ENCODE measurements around the gene ROPN1L. TPM values are rescaled to one million over a fixed set of nuclear protein-coding genes. Genes with fewer than 3 reads are reported as not detected.
A peak's percentile ranks its signal among the peaks of the same experiment; 100 is the strongest.

Gene ROPN1L
- total and polyA plus RNA-seq, 2 of the 4 experiments (the other 2 are of a cell fraction), result 0.34 to 0.36 TPM

- Histone ChIP-seq H2BK20ac (ENCODE audit: low read depth, low read length) (no peak overlapping the region), H2BK15ac (ENCODE audit: low read depth, low read length) (no peak overlapping the region), H3K36me3 (ENCODE audit: control insufficient read depth, insufficient read depth, low read length) (no peaks in the 10 kb centered on the region), H3K4me3 (ENCODE audit: insufficient read depth, low read depth, low read length) (no peak overlapping the region), H4K8ac (ENCODE audit: low read depth in 2 of 2, low read length in 2 of 2) (no peak overlapping the region), H4K20me1 (ENCODE audit: insufficient read depth, low read length) (no peaks in the 10 kb centered on the region), H3K9me3 (ENCODE audit: control insufficient read depth, insufficient read depth, low read length) (no peaks in the 10 kb centered on the region), H3K9me1 (ENCODE audit: insufficient read depth, low read length) (peaks cover 9% of the 10 kb centered on the region; the same call in 1 of the 2 replicates), H3K14ac (replicated peaks; ENCODE audit: low read depth, low read length) (no peak overlapping the region), H4K5ac (ENCODE audit: low read depth, low read length) (no peak overlapping the region), H2BK5ac (ENCODE audit: low read depth, low read length, poor library complexity, severe bottlenecking) (no peak overlapping the region), H3K4ac (ENCODE audit: low read depth, low read length) (0 out of 2 replicates have a peak overlapping the region, but pooled peaks have one; percentile 3), H3K18ac (ENCODE audit: low read depth, low read length) (no peak overlapping the region), H4K91ac (ENCODE audit: insufficient read depth, low read depth, low read length) (no peak overlapping the region), H3K4me2 (ENCODE audit: low read depth, low read length) (no peak overlapping the region), H2AK5ac (ENCODE audit: low read depth, low read length) (0 out of 2 replicates have a peak overlapping the region, but pooled peaks have one; percentile 4), H3K4me1 (ENCODE audit: control insufficient read depth, insufficient read depth, low read length) (peaks cover 13% of the 10 kb centered on the region), H2BK120ac (ENCODE audit: low read depth, low read length) (peak overlapping the region; percentile 13; the same call in 1 of the 2 replicates), H2AFZ (replicated peaks; ENCODE audit: low read length, poor library complexity) (no peak overlapping the region), H3K27ac (ENCODE audit: insufficient read depth, low read length) (no peak overlapping the region), H2AK9ac (replicated peaks; ENCODE audit: low read depth, low read length, poor library complexity) (no peak overlapping the region), H3K56ac (ENCODE audit: extremely low read depth, insufficient read depth, low read length) (no peak overlapping the region), H3K23ac (ENCODE audit: low read depth, low read length) (no peak overlapping the region), H3K79me1 (ENCODE audit: low read depth in 1 of 2, low read length in 2 of 2) (no peaks in the 10 kb centered on the region), H3K9ac (ENCODE audit: low read depth, low read length) (no peak overlapping the region), H3K27me3 (ENCODE audit: control insufficient read depth, insufficient read depth, low read length) (peaks cover 4% of the 10 kb centered on the region; the same call in 1 of the 2 replicates)
- CTCF ChIA-PET, result no interaction called here
- no TSS peak for BruUV-seq (replicated peaks)
- DNase-seq, result no peak
- intact Hi-C loops (cut with micrococcal nuclease), result no loop called here
- ATAC-seq (ENCODE audit: low read depth), result no peak
- POLR2A ChIA-PET (ENCODE audit: unreplicated experiment), result no interaction called here
- TF ChIP-seq CHD1 (IDR thresholded peaks at IDR 0.05; ENCODE audit: low read depth, low read length) (no peak), BHLHE40 (IDR thresholded peaks at IDR 0.05; ENCODE audit: low read depth, low read length) (no peak), RFX5 (IDR thresholded peaks at IDR 0.05; ENCODE audit: low read depth, low read length) (no peak), FOS (IDR thresholded peaks at IDR 0.05; ENCODE audit: low read depth, low read length) (no peak), NFE2L2 (IDR thresholded peaks at IDR 0.05; ENCODE audit: low read depth, low read length) (no peak), SMC3 (IDR thresholded peaks at IDR 0.05; ENCODE audit: low read depth, low read length) (no peak), RAD21 (IDR thresholded peaks at IDR 0.05; ENCODE audit: low read length) (no peak), ELK1 (IDR thresholded peaks at IDR 0.05; ENCODE audit: borderline replicate concordance, low read depth, low read length) (no peak), MXI1 (IDR thresholded peaks at IDR 0.05; ENCODE audit: borderline replicate concordance, low read depth, low read length) (no peak), CTCF (conservative IDR thresholded peaks at IDR 0.05; ENCODE audit: low read depth, low read length) (no peak), RCOR1 (IDR thresholded peaks at IDR 0.05; ENCODE audit: insufficient replicate concordance, low read length) (no peak)
- in situ Hi-C loops (cut with MboI; ENCODE audit: low sequenced_read_pairs), result loop anchor here (25.0 kb wide), 1 partner anchor 98 kb away; the partner anchor contains the start of gene ANKRD33B
- 92% methylated on average over 11 of the region's 11 CpGs; no CpG with 5 or more reads in 1 of the 2 experiments for WGBS, 2 experiments (ENCODE audit: extremely low coverage in 2 of 2, insufficient read length in 1 of 2)
- dilution Hi-C loops (cut with HindIII; ENCODE audit: low sequenced_read_pairs, unreplicated experiment), result no loop called here
These were observed 22.5 kb downstream of the ROPN1L start for GRCh38 chr5:10464173-10464572.
